ENCODE results near the gene KLK7.

KLK7 gene

DNA sequence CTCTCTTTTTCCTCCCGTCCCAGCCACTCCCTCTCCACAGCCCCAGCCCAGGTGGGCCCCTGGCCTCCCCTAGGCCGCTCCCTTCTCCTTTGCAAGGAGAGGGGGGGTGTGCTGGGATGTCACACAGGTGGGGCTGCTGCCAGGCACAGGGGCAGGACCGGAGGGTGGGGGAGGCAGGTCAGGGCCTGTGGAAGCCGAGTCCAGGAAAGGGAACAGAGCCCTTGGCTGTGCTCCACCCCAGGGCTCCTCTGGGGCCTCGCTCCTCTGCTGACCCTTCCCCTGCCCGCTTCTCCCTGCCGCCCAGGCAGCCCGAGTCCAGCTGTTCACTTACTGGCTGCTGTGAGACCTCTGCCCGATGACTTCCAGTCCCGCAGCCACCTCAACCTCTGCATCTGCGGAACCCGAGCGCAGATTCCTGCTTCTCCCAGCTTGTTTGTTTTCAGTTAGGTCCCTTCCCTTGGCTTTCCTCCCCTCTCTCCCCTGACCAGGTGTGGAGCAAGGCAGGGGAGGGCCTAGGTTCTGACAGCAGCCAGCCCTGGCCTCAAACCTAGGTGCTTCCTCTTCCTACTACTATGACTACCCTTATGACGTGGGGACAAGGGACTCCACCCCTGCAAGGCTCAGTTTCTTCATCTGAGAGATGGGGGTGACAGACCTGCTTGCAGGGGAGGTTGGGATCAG, 43.5 kb upstream of the KLK7 start:
- TF ChIP-seq, protein P1, sequence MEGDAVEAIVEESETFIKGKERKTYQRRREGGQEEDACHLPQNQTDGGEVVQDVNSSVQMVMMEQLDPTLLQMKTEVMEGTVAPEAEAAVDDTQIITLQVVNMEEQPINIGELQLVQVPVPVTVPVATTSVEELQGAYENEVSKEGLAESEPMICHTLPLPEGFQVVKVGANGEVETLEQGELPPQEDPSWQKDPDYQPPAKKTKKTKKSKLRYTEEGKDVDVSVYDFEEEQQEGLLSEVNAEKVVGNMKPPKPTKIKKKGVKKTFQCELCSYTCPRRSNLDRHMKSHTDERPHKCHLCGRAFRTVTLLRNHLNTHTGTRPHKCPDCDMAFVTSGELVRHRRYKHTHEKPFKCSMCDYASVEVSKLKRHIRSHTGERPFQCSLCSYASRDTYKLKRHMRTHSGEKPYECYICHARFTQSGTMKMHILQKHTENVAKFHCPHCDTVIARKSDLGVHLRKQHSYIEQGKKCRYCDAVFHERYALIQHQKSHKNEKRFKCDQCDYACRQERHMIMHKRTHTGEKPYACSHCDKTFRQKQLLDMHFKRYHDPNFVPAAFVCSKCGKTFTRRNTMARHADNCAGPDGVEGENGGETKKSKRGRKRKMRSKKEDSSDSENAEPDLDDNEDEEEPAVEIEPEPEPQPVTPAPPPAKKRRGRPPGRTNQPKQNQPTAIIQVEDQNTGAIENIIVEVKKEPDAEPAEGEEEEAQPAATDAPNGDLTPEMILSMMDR (conservative IDR thresholded peaks at IDR 0.05; ENCODE audit: low read depth, low read length), result no peak

DNA sequence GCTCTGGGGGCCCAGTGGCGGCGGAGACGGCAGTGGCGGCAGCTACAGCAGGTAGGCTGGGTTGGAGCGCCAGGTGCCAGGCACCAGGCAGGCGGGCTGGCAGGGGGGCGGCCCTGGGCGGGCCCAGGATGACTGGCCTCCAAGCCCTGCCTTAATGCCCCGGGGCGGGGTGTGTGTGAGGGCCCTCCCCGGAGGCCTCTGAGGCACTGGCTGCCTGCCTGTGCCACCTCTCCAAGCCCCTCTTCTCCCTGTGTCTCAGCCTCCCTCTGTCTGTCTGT, 42.8 kb upstream of the KLK7 start, which contains the start of gene KLK11:
Gene KLK11, minus strand, starts transcription at position 63 of the 278 bp plus-strand sequence. CDS start 985 bp downstream, outside the sequence.
- TF ChIP-seq, protein P1 (conservative IDR thresholded peaks at IDR 0.05; ENCODE audit: low read depth, low read length), result no peak
- no peak within 1 kb of the TSS for H3K4me3 ChIP-seq (ENCODE audit: low read depth, low read length)
- DNase-seq (ENCODE audit: low read depth), result no peak

More for the DNA sequence above, 43.5 kb upstream of the KLK7 start:
- no peak overlapping the region for H3K4me3 ChIP-seq (ENCODE audit: low read depth, low read length)
- no peak for DNase-seq (ENCODE audit: low read depth)

DNA sequence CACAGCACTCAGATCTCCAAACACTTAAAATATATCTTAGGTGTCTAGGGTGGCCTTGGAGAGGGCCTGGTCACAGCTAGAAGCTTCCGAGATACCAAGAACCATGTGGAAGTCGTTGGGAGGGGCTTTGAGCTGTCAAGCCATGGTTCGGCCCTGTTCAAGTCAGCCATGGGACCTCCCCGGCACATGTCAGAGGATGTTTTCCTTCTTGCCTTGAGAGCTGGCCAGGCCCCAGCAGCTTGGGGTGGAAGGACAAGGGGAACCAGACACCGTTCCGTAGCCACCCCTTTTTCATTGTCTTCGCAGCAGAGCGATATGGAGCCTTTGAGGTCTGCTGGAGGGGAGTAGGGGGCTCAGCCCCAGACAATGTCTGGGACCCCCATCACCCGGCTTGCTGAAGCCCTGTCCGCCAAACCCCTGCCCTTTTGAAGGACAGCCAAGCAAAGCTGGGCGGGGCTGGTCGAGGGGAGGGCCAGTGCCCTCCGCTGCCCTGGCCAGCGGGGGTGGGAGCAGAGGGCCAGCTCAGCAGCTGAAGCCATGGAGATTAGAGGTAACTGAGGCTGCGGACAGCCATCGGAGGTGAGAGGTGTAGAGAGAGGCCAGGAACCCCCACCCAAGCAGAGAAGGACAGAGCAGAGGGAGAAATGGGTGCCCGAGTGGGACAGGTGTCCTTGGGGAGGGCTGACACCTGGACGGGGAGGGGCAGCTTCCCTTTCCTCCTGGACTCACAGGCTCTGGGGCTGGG, 42.3 kb upstream of the KLK7 start:
- no peak for DNase-seq (ENCODE audit: low read depth)
- no peak overlapping the region for H3K4me3 ChIP-seq (ENCODE audit: low read depth, low read length)
- TF ChIP-seq, protein P1 (conservative IDR thresholded peaks at IDR 0.05; ENCODE audit: low read depth, low read length), result no peak

DNA sequence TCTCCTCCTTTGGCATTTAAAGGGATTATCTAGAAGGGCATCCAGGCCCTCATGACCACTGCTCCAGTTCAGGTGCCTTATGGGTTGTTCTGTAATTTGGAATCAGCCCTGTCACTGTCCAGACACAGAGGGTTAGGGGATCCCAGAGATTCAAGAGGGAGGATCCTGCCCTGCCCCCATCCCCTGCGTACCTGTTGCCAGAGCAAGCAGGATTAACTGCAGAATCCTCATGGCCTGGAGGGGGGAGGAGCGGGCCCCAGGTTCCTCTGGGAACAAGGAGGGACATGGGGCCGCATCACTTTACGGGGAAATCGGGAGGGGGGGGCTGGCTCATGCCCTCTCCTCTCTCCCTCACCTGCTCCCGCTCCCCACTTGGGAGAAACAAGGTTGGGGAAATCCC, 41.7 kb upstream of the KLK7 start:
- no peak overlapping the region for H3K4me3 ChIP-seq (ENCODE audit: low read depth, low read length)
- DNase-seq (ENCODE audit: low read depth), result no peak
- TF ChIP-seq, protein P1 (conservative IDR thresholded peaks at IDR 0.05; ENCODE audit: low read depth, low read length), result no peak

DNA sequence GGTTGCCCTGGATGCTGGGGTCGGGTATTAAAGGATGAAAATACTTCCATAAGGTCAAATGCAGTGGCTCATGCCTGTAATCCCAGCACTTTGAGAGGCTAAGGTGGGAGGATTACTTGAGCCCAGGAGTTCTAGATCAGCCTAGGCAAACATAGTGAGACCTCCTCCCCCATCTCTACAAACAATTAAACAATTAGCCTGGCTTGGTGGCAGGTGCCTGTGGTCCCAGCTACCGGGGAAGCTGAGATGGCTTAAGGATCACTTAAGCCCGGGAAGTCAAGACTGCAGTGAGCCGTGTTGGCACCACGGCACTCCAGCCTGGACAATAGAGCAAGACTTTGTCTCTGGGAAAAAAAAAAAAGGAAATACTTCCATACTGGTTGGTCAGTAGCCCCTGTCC, 41.2 kb upstream of the KLK7 start:
- DNase-seq (ENCODE audit: low read depth), result no peak
- no peak overlapping the region for H3K4me3 ChIP-seq (ENCODE audit: low read depth, low read length)
- TF ChIP-seq, protein P1 (conservative IDR thresholded peaks at IDR 0.05; ENCODE audit: low read depth, low read length), result no peak

DNA sequence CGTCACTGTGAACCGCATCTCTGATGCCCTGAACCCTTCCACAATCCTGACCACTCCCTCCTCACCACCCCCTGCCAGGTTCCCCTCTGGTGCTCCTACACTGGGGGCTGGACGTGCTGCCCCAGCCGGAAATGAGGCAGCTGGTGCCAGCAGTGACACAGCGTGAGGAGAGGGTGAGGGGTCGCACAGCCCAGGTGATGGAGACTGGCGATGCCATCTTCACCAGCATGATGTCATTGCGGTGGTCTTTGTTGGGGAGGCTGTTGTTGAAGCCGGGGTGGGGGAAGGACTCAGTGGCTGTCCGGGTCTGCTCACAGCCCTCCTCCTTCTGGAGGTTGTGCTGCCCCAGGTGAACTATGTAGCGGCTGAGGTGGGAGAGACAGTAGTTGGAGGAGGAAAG, 40.2 kb upstream of the KLK7 start:
- no peak overlapping the region for H3K4me3 ChIP-seq (ENCODE audit: low read depth, low read length)
- DNase-seq (ENCODE audit: low read depth), result no peak
- TF ChIP-seq, protein P1 (conservative IDR thresholded peaks at IDR 0.05; ENCODE audit: low read depth, low read length), result no peak

DNA sequence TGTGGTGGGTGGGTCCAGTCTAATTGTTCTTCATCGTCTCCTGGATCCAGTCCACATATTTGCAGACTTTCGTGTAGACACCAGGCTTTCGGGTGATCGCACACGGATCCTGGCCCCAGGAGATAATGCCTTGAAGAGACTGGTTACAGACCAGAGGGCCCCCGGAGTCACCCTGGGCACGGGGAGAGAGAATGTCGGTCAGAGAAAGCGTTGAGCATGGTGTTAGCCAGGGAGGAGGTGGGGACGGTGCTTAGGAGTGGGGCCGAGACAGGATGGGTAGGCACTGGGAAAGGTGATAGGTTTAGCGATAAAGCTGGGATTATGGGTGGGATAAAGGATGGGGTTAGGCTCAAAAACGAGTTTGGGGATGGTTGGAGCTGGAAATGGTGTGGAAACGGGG, 38.8 kb upstream of the KLK7 start:
- TF ChIP-seq, protein P1 (conservative IDR thresholded peaks at IDR 0.05; ENCODE audit: low read depth, low read length), result no peak
- no peak for DNase-seq (ENCODE audit: low read depth)
- H3K4me3 ChIP-seq (ENCODE audit: low read depth, low read length), result no peak overlapping the region
